ENCODE measurements around the gene ODAD3.
"Not testable (repeated sequence)": the region's sequence is repeated elsewhere in the genome, so short reads cannot be mapped to it uniquely, and the experiment has no call there.

The ODAD3 gene

GRCh38 chr19:11460207-11460606 lies 25.3 kb upstream of the ODAD3 start:
- no peak for DNase-seq (ENCODE audit: low read depth)

GRCh38 chr19:11458912-11459311 lies 24.0 kb upstream of the ODAD3 start:
- not testable (repeated sequence) for DNase-seq (ENCODE audit: low read depth)

- DNase-seq (ENCODE audit: low read depth): no peak
These were observed 23.4 kb upstream of the ODAD3 start for GRCh38 chr19:11458236-11458900.

- no peak for DNase-seq (ENCODE audit: low read depth)
These were observed 22.9 kb upstream of the ODAD3 start for GRCh38 chr19:11457831-11458230.

DNA sequence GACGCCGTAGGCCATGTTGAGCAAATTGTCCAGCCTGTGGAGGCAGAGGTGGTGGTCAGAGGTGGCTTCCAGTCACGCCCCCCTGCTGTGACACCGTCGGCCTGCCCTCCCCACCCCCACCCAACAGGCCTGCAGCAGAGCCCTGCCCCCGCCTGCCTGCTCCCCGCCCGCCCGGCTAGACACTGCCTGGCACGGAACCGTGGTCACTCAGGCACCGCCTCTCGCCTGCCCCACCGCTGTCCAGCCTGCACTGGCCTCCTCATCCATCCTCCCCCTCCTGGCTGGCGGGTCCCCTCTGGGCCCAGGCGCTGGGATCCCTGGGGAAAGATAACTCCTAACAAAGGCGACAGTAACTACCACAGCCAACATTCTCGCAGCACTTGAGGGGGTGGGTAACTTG lies 22.2 kb upstream of the ODAD3 start:
- no peak for DNase-seq (ENCODE audit: low read depth)

- no peak for DNase-seq (ENCODE audit: low read depth)
These were observed 21.7 kb upstream of the ODAD3 start for GRCh38 chr19:11456659-11457058.

DNA sequence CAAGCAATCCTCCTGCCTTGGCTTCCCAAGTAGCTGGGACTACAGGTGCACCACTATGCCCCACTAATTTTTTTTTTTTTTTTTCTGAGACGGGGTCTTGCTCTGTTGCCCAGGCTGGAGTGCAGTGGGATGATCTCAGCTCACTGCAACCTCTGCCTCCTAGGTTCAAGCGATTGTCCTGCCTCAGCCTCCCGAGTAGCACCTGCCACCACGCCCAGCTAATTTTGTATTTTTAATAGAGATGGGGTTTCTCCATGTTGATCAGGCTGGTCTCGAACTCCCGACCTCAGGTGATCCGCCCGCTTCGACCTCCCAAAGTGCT lies 20.3 kb upstream of the ODAD3 start:
- not testable (repeated sequence) for DNase-seq (ENCODE audit: low read depth)

- DNase-seq (ENCODE audit: low read depth): no peak
These were observed 18.8 kb upstream of the ODAD3 start for GRCh38 chr19:11453468-11454341.

- DNase-seq (ENCODE audit: low read depth): no peak
These were observed 17.8 kb upstream of the ODAD3 start for GRCh38 chr19:11452620-11453310.

DNA sequence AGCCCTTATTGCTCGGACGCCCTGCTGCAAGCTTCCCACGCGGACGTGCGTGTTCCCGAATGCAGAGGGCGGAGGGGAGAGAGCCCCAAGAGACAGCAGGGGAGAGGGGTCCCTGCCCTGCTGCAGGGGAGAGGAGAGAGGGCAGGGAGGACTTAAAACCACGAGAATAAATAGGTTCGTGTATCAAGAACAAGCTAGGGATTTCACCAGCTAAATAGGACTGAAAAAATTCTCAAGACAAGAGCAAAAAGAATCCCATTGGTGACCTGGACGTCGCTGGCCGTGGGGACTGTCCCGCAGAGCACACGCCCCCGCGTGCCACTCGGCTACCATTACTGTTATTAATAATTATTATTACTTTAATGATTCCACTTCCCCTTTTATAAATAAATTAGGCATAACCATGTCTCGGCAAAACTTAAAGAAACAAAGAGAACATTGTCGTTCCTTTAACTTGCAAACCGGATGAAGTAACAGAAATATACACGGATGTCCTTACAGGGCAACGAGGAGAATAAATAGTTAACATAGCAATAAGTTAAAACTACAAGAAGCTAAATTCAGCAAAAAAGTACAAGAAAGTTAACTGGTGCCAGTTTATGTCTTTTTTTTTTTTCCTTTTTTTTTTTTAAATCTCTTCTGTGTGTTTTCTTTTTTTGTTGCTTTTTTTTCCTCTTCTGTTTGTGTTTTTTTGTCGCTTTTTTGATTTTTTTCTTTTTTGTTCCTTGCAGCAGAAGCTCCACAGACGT lies 17.1 kb upstream of the ODAD3 start:
- no peak for DNase-seq (ENCODE audit: low read depth)

DNA sequence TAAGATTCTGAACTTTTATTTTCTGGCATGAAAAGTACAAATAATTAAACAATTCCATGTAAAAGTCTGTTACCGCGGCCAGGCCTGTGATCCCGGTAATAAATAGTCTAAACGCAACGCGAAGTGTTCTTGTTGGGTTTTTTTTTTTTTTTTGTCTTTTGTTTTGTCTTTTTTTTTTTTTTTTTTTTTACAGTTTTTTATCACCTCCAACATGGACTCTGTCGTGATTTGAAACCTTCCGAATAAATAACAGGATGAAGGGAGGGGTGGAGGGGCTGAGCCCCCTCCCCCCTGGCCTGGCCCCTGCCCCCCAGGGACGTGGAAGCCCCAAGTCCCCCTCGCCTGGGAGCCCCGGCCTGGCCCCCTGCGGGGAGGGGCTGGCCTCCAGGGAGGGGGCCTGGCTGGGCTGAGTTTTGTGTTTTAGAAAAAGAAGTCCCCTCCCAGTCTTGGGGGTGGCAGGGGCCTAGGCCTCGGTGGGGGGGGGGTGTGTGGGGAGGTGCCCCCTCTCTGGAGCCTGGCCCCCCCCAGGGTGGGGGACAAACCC lies 16.5 kb upstream of the ODAD3 start:
- DNase-seq (ENCODE audit: low read depth): no peak

GRCh38 chr19:11450570-11451326 lies 15.8 kb upstream of the ODAD3 start:
- no peak for DNase-seq (ENCODE audit: low read depth)

- DNase-seq (ENCODE audit: low read depth): no peak
These were observed 14.1 kb upstream of the ODAD3 start for GRCh38 chr19:11448923-11449554.

GRCh38 chr19:11448410-11448809 lies 13.5 kb upstream of the ODAD3 start:
- no peak for DNase-seq (ENCODE audit: low read depth)

DNA sequence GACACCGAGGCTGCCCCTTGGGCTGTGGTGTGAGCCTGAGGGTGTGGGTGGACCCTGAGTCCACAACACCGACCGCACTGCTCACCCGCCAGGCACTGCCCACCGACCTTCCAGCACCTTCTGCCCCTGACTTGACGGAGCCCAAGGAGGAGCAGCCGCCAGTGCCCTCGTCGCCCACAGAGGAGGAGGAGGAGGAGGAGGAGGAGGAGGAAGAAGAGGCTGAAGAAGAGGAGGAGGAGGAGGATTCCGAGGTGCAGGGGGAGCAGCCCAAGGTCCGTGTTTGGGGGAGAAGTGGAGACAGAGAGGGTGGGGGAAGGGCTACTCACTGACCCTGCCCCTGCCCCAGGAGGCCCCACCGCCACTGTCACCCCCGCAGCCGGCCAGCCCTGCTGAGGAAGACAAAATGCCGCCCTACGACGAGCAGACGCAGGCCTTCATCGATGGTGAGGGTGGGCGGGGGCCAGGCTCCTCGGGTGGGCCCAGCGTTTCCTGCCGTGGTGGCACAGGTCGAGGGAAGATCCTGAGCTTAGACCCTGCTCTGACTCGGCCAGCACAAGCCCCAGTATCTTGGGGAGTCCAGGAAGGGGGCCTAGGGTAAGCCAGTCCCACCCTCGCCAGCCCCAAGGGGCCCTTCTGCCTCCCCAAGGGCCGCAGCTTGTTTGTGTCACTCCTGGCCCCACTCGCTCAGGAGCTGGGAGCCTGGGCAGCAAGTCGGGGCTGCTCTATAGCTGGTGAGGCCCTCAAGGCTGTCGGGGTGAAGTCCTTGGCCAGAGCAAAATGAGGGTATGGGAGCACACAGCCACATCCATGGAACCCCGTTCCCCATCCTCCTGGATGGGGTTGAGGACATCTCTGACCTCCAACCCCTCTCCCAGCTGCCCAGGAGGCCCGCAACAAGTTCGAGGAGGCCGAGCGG lies 12.7 kb upstream of the ODAD3 start:
- DNase-seq (ENCODE audit: low read depth): no peak

GRCh38 chr19:11446652-11447301 lies 11.9 kb upstream of the ODAD3 start:
- peak; percentile 55 for DNase-seq (ENCODE audit: low read depth)

GRCh38 chr19:11446271-11446651 lies 11.3 kb upstream of the ODAD3 start:
- DNase-seq (ENCODE audit: low read depth): no peak

GRCh38 chr19:11445141-11445540 lies 10.2 kb upstream of the ODAD3 start:
- no peak for DNase-seq (ENCODE audit: low read depth)

- no peak for DNase-seq (ENCODE audit: low read depth)
These were observed 9.1 kb upstream of the ODAD3 start for GRCh38 chr19:11444059-11444458.

All from ELR (cell line).